Fibroblast of the aortic adventitia (primary cell): ENCODE results near the gene STARD10. TPM values are rescaled to one million over a fixed set of nuclear protein-coding genes. Genes with fewer than 3 reads are reported as not detected.
A peak's percentile ranks its signal among the peaks of the same experiment; 100 is the strongest.

Experiments used
- DNase-seq: peaks from one replicate; pipeline ENCODE4 v3.0.0-alpha.2; 2010; ENCODE audit warnings: low read depth
- H3K4me3 ChIP-seq: 2 replicates; pipeline ENCODE4 v1.5.1; 2011; ENCODE audit warnings: low read depth, mild to moderate bottlenecking, control low read depth, low read length, moderate library complexity
- CTCF ChIP-seq: IDR thresholded peaks from 2 replicates; pipeline ENCODE4 v1.5.1; 2011; ENCODE audit warnings: mild to moderate bottlenecking, low read length, control low read depth, inconsistent platforms; ENCODE audit not compliant: insufficient read depth
- total RNA-seq: library from RNA; depleted of rRNA; stranded (reverse); fragments of >200 nt; gene quantifications from 2 replicates; pipeline ENCODE4 v1.2.3, GENCODE V29; 2012; ENCODE audit warnings: low replicate concordance

The STARD10 gene
- total RNA-seq, 1 donor, result 21.4 TPM

DNA sequence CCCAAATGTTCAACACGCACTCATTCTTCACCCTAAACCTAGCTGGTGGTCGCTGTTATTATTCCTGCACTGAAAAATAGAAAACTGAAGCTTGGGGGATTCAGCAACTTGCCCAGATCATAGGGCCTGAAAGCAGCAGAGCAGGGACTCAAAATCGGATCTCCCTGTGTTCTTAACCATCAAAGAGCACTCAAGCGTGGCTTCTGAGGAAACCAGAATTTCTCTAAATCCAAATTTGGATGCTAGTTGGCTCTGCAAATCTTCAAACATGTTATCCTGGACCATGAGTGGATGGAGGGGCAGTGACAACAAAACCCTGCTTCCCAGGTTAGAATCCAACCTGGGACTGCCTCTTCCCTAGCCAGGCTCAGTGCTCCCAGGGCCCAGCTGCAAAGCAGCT, 30.0 kb downstream of the STARD10 start:
- no peak for TF ChIP-seq CTCF

DNA sequence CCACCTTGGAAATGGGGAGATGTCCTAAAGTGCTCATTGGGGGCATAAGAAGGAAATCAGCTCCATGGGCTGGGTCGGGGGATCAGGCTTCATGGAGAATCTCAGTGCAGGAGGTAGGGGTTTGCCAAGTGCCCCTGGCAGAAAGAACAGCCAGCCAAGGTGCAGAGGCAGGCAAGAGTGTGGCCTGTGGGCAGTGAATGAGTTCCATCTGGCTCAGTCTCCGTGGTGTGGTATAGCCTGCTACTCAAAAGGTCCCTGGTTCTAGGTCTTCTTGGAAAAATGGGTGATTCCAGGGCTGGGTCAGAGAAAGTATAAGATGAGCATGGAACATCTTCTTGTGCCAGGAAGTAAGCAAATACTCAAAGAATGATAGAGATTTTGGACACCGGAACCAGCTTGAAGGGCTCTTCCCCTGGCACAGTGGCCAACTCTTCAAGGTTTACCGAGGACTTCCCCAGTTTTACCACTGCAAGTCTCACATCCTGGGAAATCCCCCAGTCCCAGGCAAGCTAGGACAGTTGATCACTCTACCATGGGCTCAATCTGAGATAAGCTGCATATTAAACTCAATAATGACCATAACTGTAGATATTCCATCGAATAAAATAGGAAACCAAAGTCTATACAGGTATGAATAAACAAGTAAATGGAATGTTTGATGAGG, 31.1 kb downstream of the STARD10 start:
- no peak for TF ChIP-seq CTCF
- no peak for DNase-seq
- no peak overlapping the region for H3K4me3 ChIP-seq

More for the DNA sequence above, 30.0 kb downstream of the STARD10 start:
- DNase-seq, result no peak
- H3K4me3 ChIP-seq, result no peak overlapping the region

DNA sequence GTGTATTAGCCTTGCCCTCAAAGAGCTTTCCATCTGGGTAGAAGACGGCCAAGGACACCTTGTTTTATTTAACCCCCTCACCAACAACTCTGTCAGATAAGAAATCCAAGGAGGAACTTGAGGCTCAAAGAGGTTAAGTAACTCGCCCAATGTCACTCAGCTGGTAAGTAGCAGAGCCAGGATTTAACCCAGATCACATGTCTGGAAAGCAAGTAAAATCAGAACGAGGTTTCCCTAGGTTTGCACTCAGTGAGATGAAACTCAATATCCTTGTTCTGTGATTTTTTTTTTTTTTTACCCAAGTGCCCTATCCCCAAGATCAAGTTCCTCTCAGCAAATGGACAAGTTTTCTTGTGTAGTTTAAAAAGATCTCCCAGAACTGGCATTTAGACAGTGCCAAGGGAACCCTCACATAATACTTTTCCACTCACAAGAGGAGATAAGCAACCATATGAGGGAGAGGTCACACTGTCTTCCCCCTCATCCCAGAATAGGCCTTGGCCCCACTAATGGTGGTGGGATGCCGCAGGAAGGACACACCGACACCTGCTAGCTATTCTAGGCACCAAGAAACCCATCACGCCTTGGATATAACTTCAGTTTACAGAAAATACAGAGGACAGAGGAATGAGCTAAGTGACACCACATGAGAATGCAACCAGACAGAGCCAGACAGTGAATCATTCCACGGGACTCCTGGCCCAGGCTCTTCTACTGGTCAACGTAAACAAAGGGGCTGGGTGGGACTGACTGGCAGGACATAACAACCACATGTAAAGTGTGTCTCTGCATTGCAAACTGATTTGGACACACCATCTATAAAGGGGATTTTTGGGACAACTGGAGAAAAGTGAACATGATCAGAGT, 33.1 kb downstream of the STARD10 start:
- peak; percentile 52 for DNase-seq
- no peak overlapping the region for H3K4me3 ChIP-seq
- no peak for TF ChIP-seq CTCF

DNA sequence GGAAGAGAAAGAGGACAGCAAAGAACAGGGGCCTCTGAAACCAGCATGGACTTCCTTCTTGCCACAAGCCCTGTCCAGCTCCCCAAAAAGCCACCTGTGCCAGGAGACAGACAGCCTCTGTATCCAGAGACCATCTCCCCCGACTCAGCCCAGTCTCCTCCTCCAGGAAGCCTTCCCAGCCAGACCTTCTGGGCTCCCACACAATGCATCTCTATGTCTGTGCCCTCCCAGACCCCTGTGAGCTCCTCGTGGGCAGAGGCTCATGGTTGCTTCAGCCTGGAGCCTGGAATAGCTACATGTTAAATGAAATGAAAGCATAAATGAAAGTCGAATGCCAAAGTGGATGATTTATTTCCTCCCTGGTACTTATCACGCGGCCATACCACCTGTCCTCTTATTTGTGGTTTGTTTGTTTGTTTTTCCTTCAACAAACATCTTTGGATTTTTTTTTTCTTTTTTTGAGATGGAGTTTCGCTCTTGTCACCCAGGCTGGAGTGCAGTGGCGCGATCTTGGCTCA, 34.3 kb downstream of the STARD10 start:
- TF ChIP-seq CTCF, result no peak
- H3K4me3 ChIP-seq, result no peak overlapping the region

GRCh38 chr11:72758690-72759389, 35.0 kb downstream of the STARD10 start:
- TF ChIP-seq CTCF, result no peak
- H3K4me3 ChIP-seq, result no peak overlapping the region
- DNase-seq, result peak; percentile 23

More for the DNA sequence above, 34.3 kb downstream of the STARD10 start:
- no peak for DNase-seq

- TF ChIP-seq CTCF, result no peak
- no peak overlapping the region for H3K4me3 ChIP-seq
- DNase-seq, result no peak
Measured at GRCh38 chr11:72758304-72758689, 35.5 kb downstream of the STARD10 start.
